ENCODE measurements around the gene THBS2.

Gene THBS2

DNA sequence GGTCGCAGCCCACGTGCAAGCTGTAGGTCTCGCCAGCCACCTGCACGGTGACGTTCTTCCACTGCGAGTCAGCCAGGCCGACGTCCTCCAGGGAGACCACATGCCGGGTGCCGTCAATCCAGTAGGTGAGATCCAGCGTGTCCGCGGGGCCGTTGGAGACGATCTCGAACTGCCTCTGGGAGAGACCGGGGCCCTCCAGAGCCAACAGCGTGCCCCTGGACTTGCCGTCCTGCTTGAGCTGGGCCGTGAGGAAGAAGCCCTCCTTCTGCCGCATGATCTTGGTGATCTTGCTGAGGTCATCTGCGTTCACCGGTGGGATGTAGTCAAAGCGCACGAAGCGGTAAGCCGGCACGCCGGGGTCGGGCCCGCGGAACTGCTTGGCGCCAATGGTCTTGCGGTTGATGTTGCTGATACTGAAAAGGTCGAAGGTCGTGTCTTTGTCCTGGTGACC is 5.1 kb downstream of the THBS2 start:
- no peak for DNase-seq

DNA sequence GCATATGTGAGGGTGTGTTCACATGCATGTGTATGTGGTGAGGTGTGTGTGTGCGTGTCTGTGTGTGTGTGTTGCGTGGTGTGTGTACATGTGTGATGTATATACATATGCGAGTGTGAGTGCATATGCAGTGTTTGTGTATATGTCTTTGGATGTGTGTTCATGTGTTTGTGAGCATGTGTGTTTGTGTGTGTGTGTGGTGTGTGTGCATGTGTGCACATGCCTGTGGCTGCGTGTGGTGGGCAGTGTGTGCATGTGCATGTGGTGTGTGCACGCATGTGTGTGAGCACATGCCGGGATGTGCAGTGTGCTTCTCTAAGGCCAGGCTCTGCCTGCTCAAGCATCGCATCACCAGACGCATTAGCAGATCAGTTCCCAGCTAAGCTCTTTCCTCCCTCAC is 5.7 kb downstream of the THBS2 start:
- no peak for DNase-seq

DNA sequence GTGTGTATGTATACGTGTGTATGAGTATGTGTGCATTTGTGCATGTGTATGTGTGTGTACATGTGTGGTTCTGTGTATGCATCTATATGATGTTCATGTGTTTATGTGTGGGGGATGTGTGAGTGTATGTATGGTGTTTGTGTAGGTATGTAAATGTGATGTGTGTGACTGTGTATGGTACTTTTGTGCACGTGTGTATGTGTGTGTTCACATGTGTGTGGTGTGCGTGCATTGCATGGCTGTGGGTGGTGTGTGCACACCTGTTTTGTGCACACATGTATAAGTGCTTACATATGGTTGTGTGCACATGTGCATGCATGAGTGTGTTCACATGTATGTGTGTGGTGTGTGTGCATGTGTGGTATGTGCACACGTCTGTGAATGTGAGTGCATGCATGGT is 6.2 kb downstream of the THBS2 start:
- no peak for DNase-seq

DNA sequence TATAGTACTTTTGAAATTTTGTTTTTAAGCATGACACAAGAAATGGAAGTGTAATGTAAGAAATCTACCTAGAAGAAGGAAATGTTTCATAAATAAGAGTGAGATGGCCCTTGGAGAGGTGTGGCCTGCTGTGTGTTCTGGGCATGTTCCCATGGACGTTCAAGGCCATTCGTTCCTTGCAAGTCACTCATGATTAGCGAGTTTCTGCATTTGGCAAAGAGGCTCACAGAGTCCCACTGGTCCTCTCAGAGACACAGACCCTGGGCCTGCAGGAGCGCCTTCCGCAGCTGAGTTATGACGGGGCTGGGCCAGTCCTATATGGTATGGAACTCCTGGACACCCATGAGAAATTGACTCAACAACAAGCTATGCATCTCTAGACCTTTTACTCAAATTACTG is 7.2 kb downstream of the THBS2 start:
- no peak for DNase-seq

DNA sequence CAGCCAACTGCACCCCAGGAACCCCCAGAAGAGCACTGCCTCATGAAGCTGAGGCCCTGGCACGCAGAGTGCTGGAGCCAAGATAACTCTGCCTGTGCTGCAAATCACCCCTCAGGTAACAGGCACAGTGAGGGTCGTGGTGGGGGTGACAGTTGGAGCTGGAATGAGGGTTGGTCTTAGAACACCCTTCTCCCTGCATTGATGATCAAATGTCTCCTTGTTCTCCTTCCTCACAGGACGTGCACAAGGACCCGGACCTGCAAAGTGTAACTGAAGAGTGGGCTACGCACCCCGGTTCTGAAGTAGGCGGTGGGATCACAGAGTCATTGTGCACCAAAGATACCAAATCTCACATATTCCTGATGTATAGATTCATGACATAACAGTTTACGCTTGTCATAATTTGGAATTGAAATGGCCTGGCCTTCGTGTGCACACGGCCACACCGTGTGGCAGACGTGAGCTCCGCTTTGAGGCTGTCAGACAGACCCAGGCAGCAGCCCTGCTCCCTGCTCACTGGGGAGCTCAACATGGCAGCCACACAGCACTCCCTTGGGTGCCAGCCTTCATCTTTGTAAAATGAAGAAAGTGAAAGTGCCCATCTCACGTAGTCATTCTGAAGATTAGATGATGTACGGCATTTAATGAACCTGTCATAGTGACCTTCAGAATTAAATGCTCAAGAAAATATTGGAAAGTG is 8.8 kb downstream of the THBS2 start:
- DNase-seq: no peak

DNA sequence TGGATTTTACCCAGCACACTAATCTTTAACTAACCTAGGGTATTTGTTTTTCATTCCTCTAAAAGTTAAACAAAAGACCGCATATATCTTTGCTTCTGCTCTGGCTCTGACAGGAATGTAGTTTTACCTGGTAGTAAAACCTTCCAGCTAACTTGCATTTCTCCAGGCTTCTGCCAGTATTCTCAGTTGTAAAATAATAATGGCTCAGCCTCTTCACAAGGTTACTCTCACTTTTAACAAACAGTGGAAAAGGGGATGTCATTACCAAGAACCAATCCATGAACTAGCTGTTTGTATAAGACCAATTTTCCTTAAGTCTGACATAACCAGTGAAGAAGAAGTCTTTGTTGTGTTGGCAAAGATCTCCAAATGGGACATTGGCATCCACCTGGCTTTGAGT is 10.0 kb downstream of the THBS2 start:
- DNase-seq: no peak

DNA sequence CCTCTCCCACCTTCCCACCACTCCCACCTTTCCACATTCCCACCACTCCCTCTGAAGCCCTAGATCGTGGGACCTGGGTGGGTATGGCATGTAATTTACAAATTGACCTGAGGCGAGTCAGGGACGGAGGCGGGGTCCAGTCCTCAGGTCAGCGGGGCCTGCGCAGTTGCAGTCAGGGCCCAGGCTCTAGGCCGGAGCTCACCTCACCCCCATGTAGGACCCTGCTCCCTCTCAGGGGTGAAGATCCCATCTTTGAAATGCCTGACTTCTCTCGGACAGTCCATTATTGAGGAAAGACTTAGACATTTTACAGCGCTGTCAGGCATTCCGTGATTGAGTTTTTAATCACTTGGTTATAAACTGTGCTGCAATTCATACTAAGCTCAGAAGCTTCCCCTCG is 10.5 kb downstream of the THBS2 start:
- no peak for DNase-seq

DNA sequence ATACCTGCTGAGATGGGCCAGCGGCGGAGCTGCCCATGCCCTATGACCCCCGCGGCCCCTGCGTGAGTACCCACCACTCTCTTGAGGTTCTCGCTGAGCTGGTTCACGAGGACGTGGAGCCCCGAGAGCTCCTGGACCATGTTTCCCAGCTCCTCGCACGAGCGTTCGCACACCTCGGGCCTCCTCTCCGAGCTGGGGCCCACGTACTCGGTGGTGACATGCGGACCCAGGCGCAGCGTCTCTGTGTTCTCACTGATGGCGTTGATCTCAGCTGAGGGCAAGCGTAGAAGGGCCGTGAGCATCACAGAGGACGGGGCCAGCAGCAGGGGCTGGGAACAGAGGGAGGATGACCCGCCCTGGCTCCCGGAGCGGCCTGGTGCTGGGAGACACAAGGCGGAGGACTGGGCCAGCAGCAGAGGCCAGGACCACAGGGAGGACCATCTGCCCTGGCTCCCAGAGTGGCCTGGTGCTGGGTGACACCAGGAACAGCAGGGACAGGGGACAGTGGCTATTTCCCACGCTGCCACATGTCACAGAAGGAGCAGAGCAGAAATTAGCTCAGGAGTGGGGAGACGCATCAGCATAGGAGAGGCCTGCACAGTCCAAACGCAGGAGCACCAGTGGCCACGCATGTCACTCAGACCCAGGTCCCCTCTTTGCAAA is 11.8 kb downstream of the THBS2 start:
- DNase-seq: no peak

DNA sequence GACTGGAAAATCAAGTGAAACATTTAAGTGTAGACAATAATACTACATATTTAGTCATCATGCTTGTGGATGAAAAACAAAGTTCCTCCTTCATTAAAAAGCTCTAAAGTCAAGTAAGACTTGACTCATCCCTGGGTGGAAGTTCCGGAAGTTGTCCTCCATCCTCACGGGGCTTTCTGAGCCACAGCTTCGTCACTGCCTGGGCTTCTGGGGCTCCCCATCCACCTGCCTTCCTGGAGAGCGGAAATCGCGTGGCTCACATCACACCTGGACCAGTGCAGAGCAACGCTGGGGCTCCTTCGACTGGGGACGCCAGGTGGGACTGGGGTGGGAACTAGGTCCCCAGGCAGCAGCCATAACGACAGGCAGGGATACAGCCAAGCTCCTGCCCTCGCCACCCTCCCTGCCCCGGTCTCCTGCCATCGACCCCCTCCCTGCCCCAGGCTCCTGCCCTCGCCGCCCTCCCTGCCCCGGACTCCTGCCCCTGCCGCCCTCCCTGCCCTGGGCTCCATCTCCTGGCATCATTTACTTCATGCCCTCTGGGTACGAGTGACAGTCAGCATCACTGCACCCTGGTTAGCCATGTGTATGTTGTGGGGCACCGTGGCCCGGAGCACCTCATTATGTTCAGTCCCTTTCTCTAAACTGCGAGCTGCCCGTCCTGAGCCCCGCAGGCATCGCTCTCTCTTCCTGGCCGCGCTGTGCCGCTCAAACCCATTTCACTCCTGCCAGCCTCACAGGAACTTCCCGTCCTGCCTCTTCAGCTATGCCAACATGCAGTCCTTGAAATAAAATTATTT is 12.9 kb downstream of the THBS2 start:
- no peak for DNase-seq

DNA sequence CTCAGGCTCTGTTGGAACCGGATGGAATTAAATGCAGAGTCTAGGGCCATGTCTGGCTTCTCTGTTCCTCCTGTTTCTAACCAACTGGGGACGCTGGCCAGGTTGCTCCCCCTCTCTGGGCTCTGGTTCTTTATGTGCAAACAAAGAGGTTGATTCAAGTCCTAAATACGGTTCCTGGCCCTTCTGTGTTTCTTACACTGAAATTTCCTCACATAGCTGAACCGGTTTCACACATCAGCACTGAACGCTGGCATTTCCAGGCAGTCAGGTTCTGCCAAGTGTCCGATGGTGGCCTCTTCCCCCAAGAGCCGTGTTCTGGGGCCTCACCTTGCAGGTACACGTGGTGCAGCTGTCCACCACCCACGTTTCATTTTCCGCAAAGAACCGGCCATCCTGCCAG is 13.5 kb downstream of the THBS2 start:
- no peak for DNase-seq

DNA sequence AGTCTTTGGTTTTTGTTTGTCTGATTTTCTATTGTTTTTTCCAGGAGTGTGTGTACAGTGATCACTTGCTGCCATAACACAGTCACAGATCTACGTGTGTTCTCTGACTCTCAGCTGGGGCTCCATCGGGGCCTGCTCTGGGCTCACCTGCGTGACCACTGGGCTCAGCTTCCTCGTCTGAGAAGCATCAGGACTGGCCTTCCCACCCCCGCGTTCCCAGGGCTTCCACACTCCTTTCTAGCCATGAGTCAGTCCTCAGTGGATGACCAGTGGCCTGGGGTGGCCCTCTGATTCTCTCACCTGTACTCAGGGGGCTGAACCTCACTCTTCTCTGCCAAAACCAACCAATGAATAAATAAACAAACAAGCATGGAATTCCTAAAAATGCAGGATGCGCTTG is 14.5 kb downstream of the THBS2 start:
- DNase-seq: no peak

DNA sequence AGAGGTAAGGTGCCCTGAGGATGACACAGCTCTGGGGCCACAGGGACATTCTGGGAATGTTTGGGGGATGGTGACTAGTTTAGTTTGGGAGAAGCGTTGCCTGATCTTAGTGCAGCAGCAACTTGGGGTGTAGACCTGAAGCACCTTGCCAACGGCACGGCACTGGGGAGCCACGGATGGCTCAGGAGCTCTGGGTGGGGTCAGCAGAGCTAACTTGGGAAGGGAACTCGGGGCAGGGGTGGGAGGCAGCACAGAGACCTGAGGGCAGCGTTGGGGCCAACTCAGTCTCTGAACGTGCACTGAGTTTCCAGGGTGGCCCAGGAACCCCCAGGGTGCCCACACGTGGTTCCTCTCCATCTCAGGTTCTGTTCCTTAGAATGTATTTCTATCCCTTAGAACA is 14.9 kb downstream of the THBS2 start:
- no peak for DNase-seq

DNA sequence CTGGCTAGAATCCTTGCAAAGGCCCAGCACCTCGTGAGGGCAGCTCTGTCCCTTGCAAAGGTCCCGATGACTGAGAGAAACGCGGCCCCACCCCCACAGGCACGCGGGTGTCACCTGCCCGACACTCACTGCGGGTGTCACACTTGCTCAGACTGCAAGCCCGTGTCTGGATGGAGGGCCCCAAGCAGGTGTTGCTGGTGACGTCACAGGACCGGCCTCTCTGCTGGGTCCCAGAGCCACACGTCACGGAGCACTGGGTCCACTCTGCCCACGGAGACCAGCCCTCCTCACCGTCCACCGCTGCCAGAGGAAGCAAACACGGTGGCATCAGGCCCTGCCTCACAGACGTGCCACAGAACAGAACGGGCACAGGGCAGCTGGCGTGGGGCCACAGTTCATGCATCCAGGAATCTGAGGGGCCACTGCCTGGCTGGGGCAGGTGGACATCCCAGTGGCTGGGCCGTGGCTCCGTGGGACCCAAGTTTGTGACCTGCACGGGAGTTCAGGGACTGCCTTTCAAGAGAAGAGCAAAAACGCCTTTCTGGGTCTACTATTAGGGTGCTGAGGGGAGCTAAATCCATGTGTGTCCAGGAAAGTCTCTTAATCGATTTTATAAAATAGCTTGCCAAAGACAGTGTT is 16.0 kb downstream of the THBS2 start:
- DNase-seq: no peak

DNA sequence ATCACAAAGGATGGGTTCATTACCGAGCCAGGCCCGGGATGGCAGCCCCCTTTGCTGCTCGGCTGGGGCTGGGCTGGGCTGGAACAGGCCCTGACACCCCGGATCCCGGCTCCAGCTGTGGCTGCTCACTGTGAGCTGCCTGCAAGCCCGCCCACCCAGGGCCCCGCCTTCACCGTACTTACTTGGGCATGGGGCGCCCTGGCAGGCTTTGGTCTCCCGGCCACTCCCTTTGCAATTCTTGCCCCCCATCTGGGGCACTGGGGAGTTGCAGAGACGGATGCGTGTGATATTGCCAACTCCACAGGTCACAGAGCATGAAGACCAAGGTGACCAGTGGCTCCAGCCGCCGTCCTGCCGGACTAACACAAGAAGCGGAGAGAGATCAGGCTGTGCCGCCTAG is 16.7 kb downstream of the THBS2 start:
- DNase-seq: no peak

DNA sequence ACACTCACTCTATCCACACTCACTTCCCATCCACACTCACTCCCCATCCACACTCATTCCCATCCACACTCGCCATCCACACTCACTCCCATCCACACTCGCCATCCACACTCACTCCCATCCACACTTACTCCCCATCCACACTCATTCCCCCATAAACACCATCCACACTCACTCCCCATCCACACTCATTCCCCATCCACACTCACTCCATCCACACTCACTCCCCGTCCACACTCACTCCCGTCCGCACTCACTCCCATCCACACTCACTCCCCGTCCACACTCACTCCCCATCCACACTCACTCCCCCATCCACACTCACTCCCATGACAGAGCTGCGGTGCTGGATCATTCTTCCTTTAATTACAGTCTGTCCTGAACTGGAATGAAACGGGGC is 17.1 kb downstream of the THBS2 start:
- no peak for DNase-seq

DNA sequence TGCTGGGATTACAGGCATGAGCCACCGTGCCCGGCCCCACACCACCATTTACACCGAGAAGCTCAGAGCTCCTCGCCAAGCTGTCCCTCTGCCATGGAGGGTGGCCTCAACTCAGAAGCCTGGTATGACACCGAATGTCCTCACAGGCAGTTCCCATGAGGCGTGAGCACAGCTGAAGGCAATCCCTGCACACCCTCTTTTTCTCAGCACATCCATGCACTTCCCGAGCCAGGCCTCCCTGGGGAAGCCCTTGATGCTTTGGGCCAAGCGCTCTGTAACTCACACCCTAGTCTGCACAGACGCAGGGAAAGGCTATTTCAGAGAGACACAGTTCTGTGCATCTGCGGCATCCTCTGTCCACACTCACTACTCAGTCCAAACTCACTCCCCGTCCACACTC is 18.4 kb downstream of the THBS2 start:
- DNase-seq: no peak

DNA sequence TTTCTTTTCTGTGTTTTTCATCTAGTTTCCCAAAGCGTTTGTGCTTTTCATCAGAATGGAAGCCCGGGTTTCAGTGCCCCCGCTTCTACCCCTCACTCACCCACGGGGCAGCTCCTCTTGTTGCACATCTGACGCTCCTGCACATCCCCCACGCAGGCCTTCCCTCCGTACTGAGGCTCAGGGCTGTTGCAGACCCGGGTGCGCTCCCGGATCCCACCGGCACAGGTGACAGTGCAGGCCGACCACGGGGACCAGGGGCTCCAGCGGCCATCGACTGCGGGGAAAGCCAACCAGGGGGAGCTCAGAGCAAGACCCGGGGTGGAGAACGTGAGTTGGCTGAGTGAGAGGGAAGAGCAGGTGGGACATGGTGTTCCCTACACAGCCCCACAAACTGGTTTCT is 19.0 kb downstream of the THBS2 start:
- DNase-seq: no peak

DNA sequence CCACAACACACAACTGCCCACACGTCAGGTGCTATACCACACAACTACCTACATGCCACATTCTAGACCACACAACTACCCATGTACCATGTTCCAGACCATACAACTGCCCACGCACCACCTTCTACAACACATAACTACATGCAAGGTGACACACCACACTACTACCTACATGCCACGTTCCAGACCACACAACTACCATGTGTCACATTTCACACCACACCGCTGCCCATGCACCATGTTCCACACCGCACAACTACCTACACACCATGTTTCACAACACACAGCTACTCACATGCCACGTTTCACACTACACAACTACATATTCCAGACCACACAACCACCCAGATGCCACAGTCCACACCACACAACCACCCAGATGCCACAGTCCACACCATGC is 19.8 kb downstream of the THBS2 start:
- DNase-seq: no peak

DNA sequence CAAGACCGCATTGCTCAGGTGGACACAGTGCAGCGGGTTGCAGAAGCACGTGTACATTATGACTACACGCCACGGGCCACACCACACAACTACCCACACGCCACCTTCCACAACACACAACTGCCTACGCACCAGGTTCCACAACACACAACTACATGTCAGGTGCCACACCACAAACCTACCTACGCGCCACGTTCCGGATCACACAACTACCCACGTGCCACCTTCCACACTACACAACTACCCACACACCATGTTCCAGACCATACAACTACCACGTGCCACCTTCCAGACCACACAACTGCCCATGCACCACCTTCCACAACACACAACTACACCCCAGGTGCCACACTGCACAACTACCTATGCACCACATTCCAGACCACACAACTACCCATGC is 20.5 kb downstream of the THBS2 start:
- no peak for DNase-seq

DNA sequence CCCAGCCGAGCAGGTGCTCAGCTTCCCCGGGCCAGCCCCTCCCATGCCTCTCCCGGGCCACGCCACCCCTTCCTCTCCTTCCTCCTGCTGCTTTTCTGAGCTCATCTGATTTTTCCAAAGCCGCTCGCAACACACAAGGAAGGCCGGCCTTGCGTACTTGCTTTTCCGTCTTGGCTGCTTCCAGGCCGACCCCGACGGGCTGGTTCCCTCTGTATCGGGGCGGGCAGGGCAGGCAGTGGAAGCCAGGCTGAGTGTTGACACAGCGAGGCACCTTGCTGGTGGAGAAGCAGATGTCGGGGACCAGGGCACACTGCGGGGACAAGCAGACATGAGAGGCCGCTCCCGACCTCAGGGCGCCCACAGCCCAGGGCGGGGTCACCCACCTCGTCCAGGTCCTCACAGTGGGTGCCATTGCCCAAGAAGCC is 21.1 kb downstream of the THBS2 start:
- DNase-seq: no peak

DNA sequence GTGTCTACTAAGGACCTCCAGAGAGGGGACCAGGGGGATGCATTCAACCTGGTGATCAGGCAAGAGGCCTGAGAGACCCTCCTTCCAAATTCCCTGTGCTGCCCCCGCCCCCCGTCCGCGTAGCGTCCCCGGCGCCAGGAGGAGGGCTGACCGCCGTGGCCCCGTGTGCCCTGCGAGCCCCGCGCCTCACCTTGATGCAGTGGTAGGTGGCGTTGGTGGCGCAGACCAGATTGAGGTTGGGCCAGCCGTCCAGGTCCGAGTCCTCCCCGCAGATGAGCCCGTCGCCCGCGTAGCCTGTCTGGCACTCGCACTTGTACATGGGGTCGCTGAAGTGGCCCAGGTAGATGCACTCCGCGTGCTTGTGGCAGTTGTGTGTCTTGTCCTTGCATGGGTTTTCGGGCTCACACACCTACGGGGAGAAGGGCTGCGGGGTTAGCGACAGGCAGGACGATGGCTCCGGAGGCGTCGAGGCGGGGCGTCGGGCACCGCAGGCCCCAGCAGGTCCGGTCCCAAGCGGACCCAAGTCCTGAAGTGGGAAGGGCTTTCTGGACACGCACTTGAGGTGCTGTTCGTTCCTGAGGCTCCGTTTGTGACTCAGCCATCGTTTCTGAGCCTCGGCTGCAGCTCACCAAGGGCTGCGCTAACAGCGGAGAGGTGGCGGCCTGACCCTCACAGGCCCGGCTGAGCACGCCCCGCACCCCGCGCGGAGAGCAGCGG is 21.7 kb downstream of the THBS2 start:
- DNase-seq: no peak

DNA sequence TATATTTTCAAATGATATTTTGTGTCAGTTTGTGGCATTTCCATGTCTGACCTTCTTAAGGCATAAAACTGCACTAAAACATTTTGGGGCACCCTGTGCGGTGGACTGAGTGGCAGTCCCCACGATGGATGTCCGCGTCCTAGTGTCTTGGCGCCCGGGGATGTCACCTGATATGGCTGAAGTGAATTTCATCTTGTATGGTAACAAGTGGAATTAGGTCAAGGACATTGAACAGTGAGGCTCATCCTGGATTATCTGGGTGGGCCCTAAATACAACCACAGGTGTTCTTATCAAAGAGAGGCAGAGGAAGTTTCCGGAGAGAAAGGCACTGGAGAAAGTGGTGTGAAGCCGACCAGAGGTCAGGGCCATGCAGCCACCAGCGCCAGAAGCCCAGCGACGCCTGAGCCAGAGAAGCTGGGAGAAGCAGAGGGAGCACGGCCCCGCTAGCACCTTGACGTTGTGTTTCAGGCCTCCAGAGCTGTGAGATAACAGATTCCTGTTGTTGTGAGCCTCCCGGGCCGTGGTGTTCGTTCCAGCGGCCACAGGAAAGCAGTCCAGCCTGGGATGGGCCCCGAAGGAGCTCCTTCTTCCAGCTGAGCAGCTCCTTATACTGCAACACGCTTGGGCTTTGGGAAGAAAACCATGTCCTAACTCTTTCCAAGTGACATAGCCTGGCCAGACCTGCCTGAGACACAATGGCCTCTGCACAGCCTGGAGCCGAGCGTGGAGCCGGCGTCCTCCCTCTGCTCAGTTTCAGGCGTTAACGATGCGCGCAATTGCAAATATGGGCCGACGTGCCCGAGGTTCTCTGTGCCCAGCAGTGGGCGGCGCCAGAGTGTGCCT is 22.5 kb downstream of the THBS2 start:
- peak in 1 of 2 experiments; percentile 7 for DNase-seq
